Measurements from ENCODE around the gene RBM20.
"Not testable (repeated sequence)": the region's sequence is repeated elsewhere in the genome, so short reads cannot be mapped to it uniquely, and the experiment has no call there.

The RBM20 gene

DNA sequence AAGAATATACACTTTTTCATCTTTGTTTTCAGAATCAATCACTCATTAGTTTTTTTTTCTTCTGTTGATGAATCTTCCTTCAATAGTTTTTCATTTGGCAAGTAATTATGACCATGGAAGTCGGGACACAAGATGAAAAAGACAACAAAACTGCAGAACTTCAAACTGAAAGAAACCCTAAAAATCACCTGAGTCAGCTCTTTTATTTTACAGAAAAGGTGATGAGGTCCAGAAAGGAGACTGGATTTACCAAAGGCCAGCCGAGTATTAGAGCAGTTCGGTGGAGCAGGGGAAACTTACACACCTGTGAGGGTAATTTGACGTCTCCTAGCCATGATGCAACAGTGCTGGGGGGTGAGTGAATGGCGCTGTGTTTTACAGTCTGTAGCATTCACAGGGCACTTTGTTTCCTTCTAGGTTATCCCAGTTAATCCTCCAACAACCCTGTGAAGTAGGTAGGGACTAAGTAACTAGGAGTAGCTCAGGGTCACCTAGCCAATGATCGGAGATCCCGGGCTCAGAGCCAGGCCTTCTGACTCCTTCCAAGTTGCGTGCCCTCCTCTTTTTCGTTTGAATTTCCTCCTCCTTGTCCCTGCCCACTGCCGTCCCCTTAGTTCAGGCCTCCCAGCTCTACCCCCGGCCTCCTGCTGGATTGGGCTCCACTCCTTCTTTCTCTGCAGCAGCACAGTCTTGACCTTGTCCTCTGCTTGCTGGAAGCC lies 14.0 kb downstream of the RBM20 start:
- Histone ChIP-seq H3K4me2 (ENCODE audit: low read depth, low read length) (no peak overlapping the region), H3K27me3 (replicated peaks; ENCODE audit: insufficient read depth, low read length) (no peaks in the 10 kb centered on the region), H3K9me2 (replicated peaks; ENCODE audit: insufficient read depth, low read length) (no peaks in the 10 kb centered on the region), H3K36me3 (replicated peaks; ENCODE audit: insufficient read depth, low read length) (no peaks in the 10 kb centered on the region), H3K4me3 (ENCODE audit: low read length) (no peak overlapping the region), H4K20me1 (ENCODE audit: insufficient read depth, low read length) (no peaks in the 10 kb centered on the region), H3K27ac (ENCODE audit: low read length) (no peak overlapping the region), H3K4me1 (ENCODE audit: low read length) (peaks cover 6% of the 10 kb centered on the region; the same call in 1 of the 2 replicates), H3F3A (ENCODE audit: insufficient read depth, low read length) (no peaks in the 10 kb centered on the region), H3K9me3 (replicated peaks; ENCODE audit: insufficient read depth, low read length) (no peaks in the 10 kb centered on the region), H3K79me2 (ENCODE audit: low read length) (no peaks in the 10 kb centered on the region), H3K9ac (ENCODE audit: low read length) (no peak overlapping the region), H2AFZ (ENCODE audit: low read length) (no peak overlapping the region)
- no peak for DNase-seq
- no peak for TF ChIP-seq EZH2 (optimal IDR thresholded peaks at IDR 0.05; ENCODE audit: low read depth, low read length)
- no peak for TF ChIP-seq EZH2phosphoT487 (IDR thresholded peaks at IDR 0.05; ENCODE audit: low read length)
- TF ChIP-seq, protein P1, sequence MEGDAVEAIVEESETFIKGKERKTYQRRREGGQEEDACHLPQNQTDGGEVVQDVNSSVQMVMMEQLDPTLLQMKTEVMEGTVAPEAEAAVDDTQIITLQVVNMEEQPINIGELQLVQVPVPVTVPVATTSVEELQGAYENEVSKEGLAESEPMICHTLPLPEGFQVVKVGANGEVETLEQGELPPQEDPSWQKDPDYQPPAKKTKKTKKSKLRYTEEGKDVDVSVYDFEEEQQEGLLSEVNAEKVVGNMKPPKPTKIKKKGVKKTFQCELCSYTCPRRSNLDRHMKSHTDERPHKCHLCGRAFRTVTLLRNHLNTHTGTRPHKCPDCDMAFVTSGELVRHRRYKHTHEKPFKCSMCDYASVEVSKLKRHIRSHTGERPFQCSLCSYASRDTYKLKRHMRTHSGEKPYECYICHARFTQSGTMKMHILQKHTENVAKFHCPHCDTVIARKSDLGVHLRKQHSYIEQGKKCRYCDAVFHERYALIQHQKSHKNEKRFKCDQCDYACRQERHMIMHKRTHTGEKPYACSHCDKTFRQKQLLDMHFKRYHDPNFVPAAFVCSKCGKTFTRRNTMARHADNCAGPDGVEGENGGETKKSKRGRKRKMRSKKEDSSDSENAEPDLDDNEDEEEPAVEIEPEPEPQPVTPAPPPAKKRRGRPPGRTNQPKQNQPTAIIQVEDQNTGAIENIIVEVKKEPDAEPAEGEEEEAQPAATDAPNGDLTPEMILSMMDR (IDR thresholded peaks at IDR 0.05; ENCODE audit: low read length), result no peak

DNA sequence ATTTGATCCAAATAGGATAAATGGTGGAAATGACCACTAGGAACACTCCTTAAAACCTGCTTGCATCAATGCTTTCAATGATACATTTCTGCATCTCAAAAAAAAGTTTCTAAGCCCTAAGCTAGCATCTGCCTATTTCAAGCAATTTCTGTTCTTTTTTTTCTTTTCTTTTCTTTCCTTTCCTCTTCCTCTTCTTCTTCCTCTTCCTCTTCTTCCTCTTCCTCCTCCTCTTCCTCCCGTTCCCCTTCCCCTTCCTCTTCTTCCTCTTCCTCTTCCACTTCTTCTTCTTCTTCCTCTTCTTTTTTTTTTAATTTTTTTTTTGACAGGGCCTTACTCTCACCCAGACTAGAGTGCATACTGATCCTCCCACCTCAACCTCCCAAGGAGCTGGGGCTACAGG lies 15.4 kb downstream of the RBM20 start:
- H3K9me2 ChIP-seq (replicated peaks; ENCODE audit: insufficient read depth, low read length), result no peaks in the 10 kb centered on the region
- H3K4me3 ChIP-seq (ENCODE audit: low read length), result no peak overlapping the region
- H2AFZ ChIP-seq (ENCODE audit: low read length), result no peak overlapping the region
- H3K27ac ChIP-seq (ENCODE audit: low read length), result no peak overlapping the region
- no peaks in the 10 kb centered on the region for H3K79me2 ChIP-seq (ENCODE audit: low read length)
- peaks cover 6% of the 10 kb centered on the region; the same call in 1 of the 2 replicates for H3K4me1 ChIP-seq (ENCODE audit: low read length)
- H3K9me3 ChIP-seq (replicated peaks; ENCODE audit: insufficient read depth, low read length), result no peaks in the 10 kb centered on the region
- no peak for DNase-seq
- no peaks in the 10 kb centered on the region for H3F3A ChIP-seq (ENCODE audit: insufficient read depth, low read length)
- no peak overlapping the region for H3K4me2 ChIP-seq (ENCODE audit: low read depth, low read length)
- no peaks in the 10 kb centered on the region for H3K36me3 ChIP-seq (replicated peaks; ENCODE audit: insufficient read depth, low read length)
- no peak for TF ChIP-seq EZH2 (optimal IDR thresholded peaks at IDR 0.05; ENCODE audit: low read depth, low read length)
- TF ChIP-seq, protein P1 (IDR thresholded peaks at IDR 0.05; ENCODE audit: low read length), result no peak
- TF ChIP-seq EZH2phosphoT487 (IDR thresholded peaks at IDR 0.05; ENCODE audit: low read length), result no peak
- H3K9ac ChIP-seq (ENCODE audit: low read length), result no peak overlapping the region
- H4K20me1 ChIP-seq (ENCODE audit: insufficient read depth, low read length), result no peaks in the 10 kb centered on the region
- H3K27me3 ChIP-seq (replicated peaks; ENCODE audit: insufficient read depth, low read length), result no peaks in the 10 kb centered on the region

DNA sequence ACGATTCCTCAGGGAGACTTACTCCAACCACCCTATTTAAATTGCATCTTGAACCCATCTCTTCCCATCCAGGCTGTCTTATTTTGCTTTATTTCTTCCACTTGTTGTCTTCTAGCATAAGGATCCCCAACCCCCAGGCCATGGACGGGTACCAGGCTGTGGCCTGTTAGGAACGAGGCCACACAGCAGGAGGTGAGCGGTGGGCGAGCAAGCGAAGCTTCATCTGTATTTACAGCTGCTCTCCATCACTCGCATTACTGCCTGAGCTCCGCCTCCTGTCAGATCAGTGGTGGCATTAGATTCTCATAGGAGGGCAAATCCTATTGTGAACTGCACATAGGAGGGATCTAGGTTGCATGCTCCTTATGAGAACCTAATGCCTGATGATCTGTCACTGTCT lies 16.2 kb downstream of the RBM20 start:
- not testable (repeated sequence) for H3K9me2 ChIP-seq (replicated peaks; ENCODE audit: insufficient read depth, low read length); H2AFZ ChIP-seq (ENCODE audit: low read length); H3K9me3 ChIP-seq (replicated peaks; ENCODE audit: insufficient read depth, low read length); H3K4me1 ChIP-seq (ENCODE audit: low read length); H4K20me1 ChIP-seq (ENCODE audit: insufficient read depth, low read length); H3K9ac ChIP-seq (ENCODE audit: low read length); H3K27me3 ChIP-seq (replicated peaks; ENCODE audit: insufficient read depth, low read length); H3K36me3 ChIP-seq (replicated peaks; ENCODE audit: insufficient read depth, low read length); H3K27ac ChIP-seq (ENCODE audit: low read length); H3F3A ChIP-seq (ENCODE audit: insufficient read depth, low read length); H3K4me3 ChIP-seq (ENCODE audit: low read length); DNase-seq; H3K79me2 ChIP-seq (ENCODE audit: low read length); H3K4me2 ChIP-seq (ENCODE audit: low read depth, low read length)

DNA sequence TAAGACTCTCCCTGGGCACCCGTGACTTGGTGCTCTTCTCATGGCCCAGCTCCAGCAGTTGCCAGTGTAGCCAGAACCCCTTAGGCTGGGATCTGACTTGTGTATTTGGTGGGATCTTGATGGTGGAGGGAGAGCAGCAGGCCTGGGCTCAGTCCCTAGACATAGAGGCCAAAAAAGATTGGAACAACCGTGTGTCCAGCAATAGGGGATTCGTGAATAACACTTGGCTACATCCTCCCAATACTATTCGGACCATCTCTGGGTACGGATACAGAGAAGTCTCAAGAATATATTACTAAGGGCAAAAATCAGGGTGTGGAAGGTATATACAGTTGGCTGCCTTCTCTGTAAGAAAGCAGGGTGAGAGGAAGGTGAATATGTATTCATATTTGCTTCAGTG lies 17.2 kb downstream of the RBM20 start:
- Histone ChIP-seq H3K9me2 (replicated peaks; ENCODE audit: insufficient read depth, low read length) (no peaks in the 10 kb centered on the region), H3K27ac (ENCODE audit: low read length) (no peak overlapping the region), H4K20me1 (ENCODE audit: insufficient read depth, low read length) (no peaks in the 10 kb centered on the region), H3K79me2 (ENCODE audit: low read length) (no peaks in the 10 kb centered on the region), H3K9ac (ENCODE audit: low read length) (no peak overlapping the region), H3F3A (ENCODE audit: insufficient read depth, low read length) (no peaks in the 10 kb centered on the region), H2AFZ (ENCODE audit: low read length) (no peak overlapping the region), H3K9me3 (replicated peaks; ENCODE audit: insufficient read depth, low read length) (no peaks in the 10 kb centered on the region), H3K4me1 (ENCODE audit: low read length) (peaks cover 6% of the 10 kb centered on the region; the same call in 1 of the 2 replicates), H3K4me2 (ENCODE audit: low read depth, low read length) (no peak overlapping the region), H3K4me3 (ENCODE audit: low read length) (no peak overlapping the region), H3K36me3 (replicated peaks; ENCODE audit: insufficient read depth, low read length) (no peaks in the 10 kb centered on the region), H3K27me3 (replicated peaks; ENCODE audit: insufficient read depth, low read length) (no peaks in the 10 kb centered on the region)
- TF ChIP-seq, protein P1 (IDR thresholded peaks at IDR 0.05; ENCODE audit: low read length), result no peak
- TF ChIP-seq EZH2 (optimal IDR thresholded peaks at IDR 0.05; ENCODE audit: low read depth, low read length) (no peak), EZH2phosphoT487 (IDR thresholded peaks at IDR 0.05; ENCODE audit: low read length) (no peak)
- DNase-seq, result no peak

Measured in MM.1S (cell line).